Activated CD4-positive, alpha-beta T cell treated with anti-CD3 and anti-CD28 coated beads for 48 hours (primary cell): ENCODE data around the gene VTCN1.
"Not testable (repeated sequence)": the region's sequence is repeated elsewhere in the genome, so short reads cannot be mapped to it uniquely, and the experiment has no call there.

Experiments
- DNase-seq: peaks from one replicate; pipeline ENCODE4 v3.0.0-alpha.2; 2020

The VTCN1 gene

GRCh38 chr1:117210831-117211261, at the start of gene VTCN1:
VTCN1 (minus strand) TSS chr1:117210927; CDS start chr1:117210855, 72 bp downstream.
- DNase-seq, result no peak

- no peak for DNase-seq
Observed at GRCh38 chr1:117258791-117259190, 48.1 kb upstream of the VTCN1 start.

GRCh38 chr1:117258075-117258474, 47.3 kb upstream of the VTCN1 start:
- DNase-seq, result not testable (repeated sequence)

GRCh38 chr1:117257291-117257690, 46.6 kb upstream of the VTCN1 start:
- no peak for DNase-seq

GRCh38 chr1:117250061-117250606, 39.4 kb upstream of the VTCN1 start:
- no peak for DNase-seq

DNA sequence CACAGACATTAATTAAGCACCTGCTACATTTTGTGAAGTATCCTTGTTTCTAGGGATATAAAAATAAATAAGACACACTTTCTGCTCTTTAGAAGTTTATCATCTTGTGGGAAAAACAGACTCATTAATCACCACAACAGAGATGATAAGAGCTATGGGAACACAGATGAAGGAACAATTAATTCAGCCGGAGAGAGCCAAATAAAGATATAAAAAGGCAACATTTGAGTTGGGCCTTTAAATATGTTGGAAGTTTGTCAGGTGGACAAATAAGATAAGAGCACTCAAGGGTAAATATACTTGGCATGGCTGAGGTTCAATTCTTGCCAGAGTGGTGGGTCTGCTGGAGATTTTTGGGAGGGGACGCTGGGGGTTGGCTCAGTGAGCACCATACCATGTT, 34.2 kb upstream of the VTCN1 start:
- no peak for DNase-seq

DNA sequence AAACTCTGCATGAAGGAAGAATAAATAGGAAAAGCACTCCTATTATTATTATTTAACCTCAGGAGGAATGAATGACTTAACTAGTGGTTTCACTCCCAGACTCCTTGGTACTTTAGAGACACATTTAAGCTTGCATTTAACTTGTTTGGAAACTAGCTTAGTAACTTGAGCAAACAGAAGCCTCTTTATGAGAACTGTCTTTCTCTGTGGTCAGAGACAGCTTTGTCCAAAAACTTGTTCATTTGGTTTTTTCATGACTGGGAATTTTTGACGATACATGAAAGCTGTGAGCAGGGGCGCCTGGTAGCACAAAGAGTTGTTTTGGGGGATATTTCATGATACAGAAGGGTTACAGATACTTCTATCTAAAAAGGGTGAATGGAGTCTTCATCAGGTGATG, 33.6 kb upstream of the VTCN1 start:
- DNase-seq, result no peak

DNA sequence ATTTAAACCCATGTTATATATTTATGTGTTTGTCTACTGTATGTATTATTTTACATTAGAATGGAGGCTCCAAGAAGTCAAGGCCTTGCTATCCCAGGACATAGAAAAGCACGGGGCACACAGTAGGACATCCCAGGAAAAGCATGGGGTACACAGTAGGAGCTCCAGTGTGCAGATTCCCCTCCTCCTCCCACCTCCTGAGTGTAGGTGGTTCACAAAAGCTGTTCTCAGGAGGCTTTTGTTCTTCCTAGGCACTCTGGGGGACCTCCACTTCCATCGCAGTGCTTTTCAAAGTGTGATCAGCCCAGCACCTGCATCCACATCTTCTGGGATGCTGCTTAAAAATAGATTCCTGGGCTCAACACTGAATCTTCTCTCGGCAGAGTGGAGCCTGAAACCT, 30.8 kb upstream of the VTCN1 start:
- DNase-seq, result no peak

GRCh38 chr1:117240547-117240946, 29.8 kb upstream of the VTCN1 start:
- no peak for DNase-seq

GRCh38 chr1:117239467-117239866, 28.7 kb upstream of the VTCN1 start:
- DNase-seq, result no peak

- no peak for DNase-seq
Observed at GRCh38 chr1:117237726-117238381, 27.1 kb upstream of the VTCN1 start.

DNA sequence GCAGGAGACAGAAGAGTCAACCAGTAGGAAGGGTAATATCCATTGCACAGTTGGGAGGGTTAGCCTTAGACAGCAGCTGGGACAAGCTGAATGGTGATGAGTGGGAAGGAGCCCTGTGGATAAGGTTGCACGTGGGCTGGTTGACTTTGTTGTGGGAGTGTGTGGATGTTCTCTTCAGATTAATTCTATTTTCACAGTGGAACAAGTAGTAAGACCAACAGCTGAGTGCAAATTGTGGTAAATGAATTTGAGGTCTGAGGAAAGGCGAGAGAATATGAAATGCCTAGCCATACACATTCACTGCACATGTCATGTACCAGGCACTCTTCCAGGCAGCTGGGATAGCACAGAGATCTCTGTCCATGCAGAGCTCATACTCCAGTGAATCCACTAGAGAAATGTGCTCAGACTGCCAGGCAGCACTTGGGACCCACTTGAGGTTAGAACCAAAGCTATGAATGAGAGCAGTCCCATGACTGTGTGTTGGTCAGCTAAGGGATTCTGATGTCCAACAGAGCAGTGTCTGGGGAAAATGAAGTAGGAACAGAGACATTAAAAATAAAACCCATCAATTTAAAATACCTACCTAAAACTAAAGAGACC, 25.2 kb upstream of the VTCN1 start:
- DNase-seq, result no peak

DNA sequence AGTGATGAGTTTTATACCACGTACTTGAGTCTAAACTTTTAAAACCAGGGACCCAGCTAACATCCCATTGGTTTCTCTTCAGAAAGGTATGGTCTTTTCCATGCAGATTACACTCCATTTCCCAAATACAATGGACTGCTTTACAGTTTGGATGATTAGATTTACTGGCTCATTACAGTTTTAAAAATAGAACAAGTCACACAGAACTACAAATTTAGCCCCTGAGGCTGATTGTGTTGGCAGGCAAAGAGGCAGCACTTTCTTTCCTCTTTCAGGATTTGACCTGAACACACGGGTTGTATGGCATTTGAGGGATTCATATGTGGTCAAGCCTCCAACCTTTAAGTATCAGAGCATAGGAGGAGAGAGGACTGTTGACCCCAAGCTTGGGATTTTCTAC, 21.8 kb upstream of the VTCN1 start:
- DNase-seq, result no peak

- DNase-seq, result no peak
Observed at GRCh38 chr1:117231748-117232373, 21.1 kb upstream of the VTCN1 start.

DNA sequence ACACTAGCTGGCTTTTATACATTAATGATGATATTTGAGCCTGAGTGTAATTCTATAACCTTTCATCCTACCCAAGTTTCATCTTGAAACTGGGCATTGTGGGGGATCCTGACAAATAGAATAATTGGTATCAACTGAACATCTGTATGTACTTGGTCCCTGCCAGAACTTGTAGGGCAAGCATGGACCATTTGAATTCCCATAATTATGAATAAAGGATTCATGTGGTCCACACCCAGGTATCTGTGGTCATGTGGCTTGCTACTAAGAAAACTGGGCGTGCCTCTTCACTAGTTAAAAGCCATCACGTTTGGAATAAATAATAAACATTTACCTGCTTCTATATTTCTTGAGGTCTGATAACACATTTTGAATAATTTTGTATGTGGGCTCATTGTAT, 20.6 kb upstream of the VTCN1 start:
- no peak for DNase-seq

DNA sequence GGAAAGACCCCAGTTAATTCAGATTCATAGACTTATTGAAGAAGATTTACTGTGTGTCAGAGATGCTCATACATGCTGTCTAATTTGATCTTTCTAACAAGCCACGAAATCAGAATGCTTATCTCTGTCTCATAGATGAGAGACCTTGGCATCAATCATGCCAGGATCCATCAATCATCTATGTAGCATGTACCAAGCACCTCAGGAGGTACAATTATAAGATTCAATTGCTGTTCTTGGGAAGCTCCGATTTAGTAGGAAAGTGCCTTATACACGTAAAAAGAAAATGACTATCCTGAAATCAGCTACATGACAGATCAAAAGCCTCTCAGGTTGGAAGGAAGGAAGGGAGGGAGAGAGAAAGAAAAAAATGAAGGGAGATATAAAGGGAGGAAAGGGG, 18.5 kb upstream of the VTCN1 start:
- no peak for DNase-seq

- no peak for DNase-seq
Observed at GRCh38 chr1:117225931-117226330, 15.2 kb upstream of the VTCN1 start.

GRCh38 chr1:117216718-117217117, 6.0 kb upstream of the VTCN1 start:
- no peak for DNase-seq

GRCh38 chr1:117215733-117216462, 5.2 kb upstream of the VTCN1 start:
- no peak for DNase-seq

DNA sequence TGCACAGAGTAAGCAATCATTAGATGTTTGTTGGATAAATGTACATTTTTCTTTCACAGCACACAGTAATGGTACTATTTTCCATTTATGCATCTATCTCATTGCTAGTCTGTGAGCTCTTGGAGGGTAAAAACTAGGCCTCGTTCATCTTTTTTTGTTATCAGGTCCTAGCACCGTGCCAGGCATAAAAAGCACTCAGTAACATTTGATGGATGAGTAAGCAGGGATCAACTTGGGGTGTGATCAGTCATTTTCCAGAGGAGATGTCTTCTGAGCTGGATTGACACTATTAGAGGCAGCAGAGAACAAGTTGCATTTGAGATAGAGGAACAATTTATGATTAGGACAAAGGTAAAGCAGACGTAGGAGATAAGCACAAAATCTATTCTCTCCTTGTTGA, 4.3 kb upstream of the VTCN1 start:
- DNase-seq, result no peak

- DNase-seq, result no peak
Observed at GRCh38 chr1:117213046-117213445, 2.3 kb upstream of the VTCN1 start.

DNA sequence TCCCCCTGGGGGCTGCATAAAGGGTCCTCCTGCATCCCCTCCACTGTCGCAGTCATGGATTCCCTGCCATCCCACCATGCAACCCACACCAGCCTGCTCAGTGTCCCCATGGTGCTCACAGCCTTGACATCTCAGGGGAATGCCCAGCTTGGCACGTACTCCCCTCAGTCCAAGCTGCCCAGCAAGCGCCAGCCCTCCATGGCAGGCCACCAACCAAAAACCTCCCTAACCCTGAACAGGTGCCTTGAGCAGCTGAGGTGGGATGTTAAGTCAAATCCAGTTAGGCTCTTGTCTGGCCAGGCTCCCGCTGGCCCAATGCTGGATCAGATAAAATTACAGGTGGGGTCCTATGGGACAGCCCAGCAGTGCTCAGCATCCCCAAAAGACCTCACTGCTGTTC, 341 bp downstream of the VTCN1 start:
- no peak for DNase-seq

DNA sequence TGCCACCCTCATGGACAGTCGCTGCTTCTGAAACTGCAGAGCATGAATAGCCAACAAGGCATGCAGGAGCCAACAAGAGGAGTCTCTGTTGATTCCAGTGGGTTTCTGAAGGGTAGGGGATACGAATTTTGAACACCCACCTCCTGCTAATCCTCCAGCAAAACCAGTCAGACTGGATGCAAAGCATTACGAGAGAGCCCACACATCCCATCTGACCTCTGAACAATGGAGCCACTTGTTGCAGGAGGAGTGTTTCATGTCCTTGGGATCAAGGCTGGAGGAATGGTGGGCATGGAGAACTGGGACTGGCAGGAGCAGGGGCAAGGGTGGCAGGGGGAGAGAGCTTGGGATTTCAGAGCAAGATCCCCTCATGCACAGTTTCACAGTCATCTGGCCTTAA, 1.6 kb downstream of the VTCN1 start:
- DNase-seq, result no peak

DNA sequence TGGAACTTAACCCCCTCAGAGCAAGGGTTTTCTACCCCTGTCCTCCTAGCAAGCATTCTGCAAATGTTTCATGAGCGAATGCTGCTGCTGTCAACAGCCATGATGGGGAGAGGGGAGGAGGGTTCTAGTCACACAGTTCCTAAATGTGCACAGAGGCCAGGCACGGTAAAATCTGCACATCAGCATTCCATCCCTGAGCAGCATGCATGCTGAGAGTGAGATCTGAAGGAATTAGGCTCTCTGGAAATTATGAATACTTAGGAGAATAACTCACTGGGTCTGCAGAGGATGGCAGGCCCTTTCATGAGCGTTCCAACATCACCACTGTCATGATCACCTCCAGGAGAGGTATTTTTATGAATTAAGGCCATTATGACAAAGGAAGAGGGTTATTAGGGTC, 2.1 kb downstream of the VTCN1 start:
- DNase-seq, result no peak
